IPS-18a (cell line): Measurements from ENCODE around the gene HOGA1.

Source experiments
- H3K27ac ChIP-seq: one replicate; pipeline ENCODE4 v1.5.1; 2013; ENCODE audit warnings: low read length
- H3K27me3 ChIP-seq: one replicate; pipeline ENCODE4 v1.6.1; 2013; ENCODE audit warnings: mild to moderate bottlenecking, low read length; ENCODE audit not compliant: control insufficient read depth, insufficient read depth
- H3K36me3 ChIP-seq: one replicate; pipeline ENCODE4 v1.6.1; 2013; ENCODE audit warnings: low read depth, low read length; ENCODE audit not compliant: control insufficient read depth
- H3K4me1 ChIP-seq: one replicate; pipeline ENCODE4 v1.6.1; 2013; ENCODE audit warnings: low read depth, low read length; ENCODE audit not compliant: control insufficient read depth
- H3K4me3 ChIP-seq: one replicate; pipeline ENCODE4 v1.5.1; 2013; ENCODE audit warnings: low read length
- H3K9ac ChIP-seq: one replicate; pipeline ENCODE4 v1.6.1; 2013; ENCODE audit warnings: mild to moderate bottlenecking, low read length, moderate library complexity
- H3K9me3 ChIP-seq: one replicate; pipeline ENCODE4 v1.6.1; 2013; ENCODE audit warnings: low read depth, low read length; ENCODE audit not compliant: control insufficient read depth

Gene HOGA1

GRCh38 chr10:97584060-97584797 lies at the start of gene HOGA1:
Gene HOGA1 (plus strand): TSS chr10:97584389. CDS start chr10:97584704, 315 bp downstream.
- no peak within 1 kb of the TSS for H3K4me3 ChIP-seq
- H3K4me1 ChIP-seq = peaks cover 4% of the 10 kb centered on the region
- no peaks in the 10 kb centered on the region for H3K36me3 ChIP-seq

GRCh38 chr10:97534746-97535367 lies 49.3 kb upstream of the HOGA1 start:
- H3K27ac ChIP-seq = no peak overlapping the region
- no peaks in the 10 kb centered on the region for H3K27me3 ChIP-seq
- no peaks in the 10 kb centered on the region for H3K9me3 ChIP-seq
- H3K36me3 ChIP-seq = no peaks in the 10 kb centered on the region
- no peak overlapping the region for H3K9ac ChIP-seq
- peaks cover 12% of the 10 kb centered on the region for H3K4me1 ChIP-seq
- no peak overlapping the region for H3K4me3 ChIP-seq

More at GRCh38 chr10:97584060-97584797, at the start of gene HOGA1:
- no peaks in the 10 kb centered on the region for H3K27me3 ChIP-seq
- no peaks in the 10 kb centered on the region for H3K9me3 ChIP-seq
- no peak within 1 kb of the TSS for H3K27ac ChIP-seq
- no peak within 1 kb of the TSS for H3K9ac ChIP-seq

DNA sequence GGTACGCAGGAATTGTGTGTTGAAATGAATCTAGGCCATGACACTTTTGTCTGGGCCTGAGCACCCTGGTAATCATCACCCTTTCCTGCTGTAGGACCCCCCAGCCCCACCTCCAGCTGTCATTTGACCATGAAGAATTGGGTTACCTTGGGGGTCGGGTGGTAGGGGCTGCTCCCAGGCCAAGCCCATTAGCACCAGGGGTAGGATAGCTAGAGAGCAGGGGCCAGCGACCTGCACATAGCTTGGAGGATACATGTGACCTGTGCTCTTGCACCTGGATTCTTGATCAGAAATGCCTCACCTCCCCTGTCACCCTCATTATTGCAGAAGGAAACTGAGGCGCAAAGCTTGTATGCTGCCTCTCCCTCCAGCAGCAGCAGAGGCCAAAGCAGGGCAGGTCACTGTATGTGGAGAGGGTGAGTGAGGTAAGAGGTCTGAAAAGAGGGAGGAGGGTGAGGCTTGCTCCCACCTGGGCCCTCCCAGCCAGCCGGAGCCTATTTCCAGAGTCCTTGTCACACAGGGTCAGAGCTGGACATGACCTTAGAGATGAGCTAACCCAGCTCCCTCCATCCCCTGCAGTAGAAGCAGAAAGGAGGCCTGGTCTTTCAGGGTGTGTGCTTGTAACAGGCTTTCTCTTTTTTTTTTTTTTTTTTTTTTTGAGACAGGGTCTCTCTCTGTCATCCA lies 46.9 kb upstream of the HOGA1 start:
- peaks cover 23% of the 10 kb centered on the region for H3K4me1 ChIP-seq
- H3K9me3 ChIP-seq = no peaks in the 10 kb centered on the region
- H3K4me3 ChIP-seq = no peak overlapping the region
- no peaks in the 10 kb centered on the region for H3K36me3 ChIP-seq
- H3K27me3 ChIP-seq = no peaks in the 10 kb centered on the region
- no peak overlapping the region for H3K27ac ChIP-seq
- no peak overlapping the region for H3K9ac ChIP-seq

DNA sequence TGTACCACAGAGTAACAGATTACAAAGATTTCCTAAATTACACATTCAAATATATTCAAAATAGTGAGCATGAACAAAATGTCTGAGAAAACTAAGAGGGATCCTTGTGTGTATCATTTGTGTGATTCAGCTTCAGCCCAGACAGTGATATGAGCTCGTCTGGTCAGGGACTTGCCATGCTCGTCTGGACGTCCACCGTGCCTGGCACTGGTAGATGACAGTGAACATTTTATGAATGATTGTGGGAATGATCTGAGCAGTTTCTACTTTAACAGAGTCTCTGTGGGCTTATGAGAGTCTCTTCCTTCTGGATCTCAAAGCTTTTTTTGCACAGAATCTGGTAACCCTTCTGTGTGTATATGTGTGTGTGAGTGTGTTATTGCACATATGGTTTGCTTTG lies 45.8 kb upstream of the HOGA1 start:
- Histone ChIP-seq H3K27me3 (no peaks in the 10 kb centered on the region), H3K9ac (no peak overlapping the region), H3K9me3 (no peaks in the 10 kb centered on the region), H3K27ac (no peak overlapping the region), H3K4me3 (no peak overlapping the region), H3K4me1 (peaks cover 23% of the 10 kb centered on the region), H3K36me3 (no peaks in the 10 kb centered on the region)

GRCh38 chr10:97538839-97539238 lies 45.4 kb upstream of the HOGA1 start:
- no peaks in the 10 kb centered on the region for H3K36me3 ChIP-seq
- H3K4me1 ChIP-seq = peaks cover 22% of the 10 kb centered on the region
- no peak overlapping the region for H3K4me3 ChIP-seq
- no peaks in the 10 kb centered on the region for H3K27me3 ChIP-seq
- no peak overlapping the region for H3K27ac ChIP-seq
- no peaks in the 10 kb centered on the region for H3K9me3 ChIP-seq
- H3K9ac ChIP-seq = no peak overlapping the region

DNA sequence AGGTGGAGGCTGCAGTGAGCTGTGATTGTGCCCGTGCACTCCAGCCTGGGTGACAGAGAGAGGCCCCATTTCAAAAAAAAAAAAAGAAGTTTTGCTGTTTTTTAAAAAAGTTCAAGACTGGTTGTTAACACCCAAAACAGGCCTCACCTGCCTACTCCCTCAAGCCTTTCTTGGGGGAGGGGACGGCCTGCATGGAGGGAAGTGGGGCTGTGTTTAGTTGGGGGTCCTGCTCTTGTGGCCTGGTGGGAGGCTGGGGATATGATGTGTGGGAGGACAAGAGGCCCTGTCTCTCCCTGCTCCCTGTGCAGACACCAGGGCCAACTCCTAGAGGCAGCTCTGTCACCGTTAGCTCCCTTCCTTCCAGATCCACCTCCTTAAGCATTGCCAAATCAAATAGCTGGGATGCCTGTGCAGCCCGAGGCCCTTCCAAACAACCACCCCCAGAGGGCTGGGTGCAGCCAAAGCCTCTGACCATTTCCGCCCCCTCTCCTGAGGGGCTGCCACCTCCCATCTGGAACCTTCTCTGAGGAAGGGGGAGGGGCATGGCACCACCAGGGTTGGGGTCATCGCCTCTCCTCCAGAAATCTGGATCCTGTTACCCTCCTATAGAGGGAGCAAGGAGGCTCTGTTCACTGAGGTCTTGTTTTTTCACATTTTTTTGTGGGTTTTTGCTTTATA lies 44.5 kb upstream of the HOGA1 start:
- Histone ChIP-seq H3K9ac (no peak overlapping the region), H3K4me3 (no peak overlapping the region), H3K9me3 (no peaks in the 10 kb centered on the region), H3K27me3 (no peaks in the 10 kb centered on the region), H3K36me3 (no peaks in the 10 kb centered on the region), H3K27ac (no peak overlapping the region), H3K4me1 (peaks cover 22% of the 10 kb centered on the region)

- Histone ChIP-seq H3K27me3 (no peaks in the 10 kb centered on the region), H3K9ac (no peak overlapping the region), H3K4me3 (no peak overlapping the region), H3K4me1 (peaks cover 22% of the 10 kb centered on the region), H3K9me3 (no peaks in the 10 kb centered on the region), H3K27ac (no peak overlapping the region), H3K36me3 (no peaks in the 10 kb centered on the region)
Measured at GRCh38 chr10:97540669-97541500, 43.3 kb upstream of the HOGA1 start.

GRCh38 chr10:97542169-97543024 lies 41.8 kb upstream of the HOGA1 start:
- Histone ChIP-seq H3K9ac (peak overlapping the region; percentile 2), H3K4me1 (peaks cover 22% of the 10 kb centered on the region), H3K27ac (no peak overlapping the region), H3K9me3 (no peaks in the 10 kb centered on the region), H3K27me3 (no peaks in the 10 kb centered on the region), H3K36me3 (no peaks in the 10 kb centered on the region), H3K4me3 (no peak overlapping the region)

- no peaks in the 10 kb centered on the region for H3K36me3 ChIP-seq
- no peak overlapping the region for H3K27ac ChIP-seq
- H3K27me3 ChIP-seq = no peaks in the 10 kb centered on the region
- no peak overlapping the region for H3K9ac ChIP-seq
- H3K4me1 ChIP-seq = peaks cover 22% of the 10 kb centered on the region
- H3K4me3 ChIP-seq = no peak overlapping the region
- H3K9me3 ChIP-seq = no peaks in the 10 kb centered on the region
Measured at GRCh38 chr10:97543025-97543546, 41.1 kb upstream of the HOGA1 start.
